HG03565 (cell line): ENCODE measurements around the gene IKZF2.

Source experiments
- ATAC-seq: cut with Tn5 transposase; IDR thresholded peaks from one replicate; pipeline ENCODE4 v1.9.1; 2021; ENCODE audit warnings: mild to moderate bottlenecking, moderate library complexity; ENCODE audit not compliant: unreplicated experiment

IKZF2 gene

GRCh38 chr2:213151437-213152064 is at the start of gene IKZF2:
Gene IKZF2, minus strand, starts transcription at chr2:213151612. Its CDS starts 2,983 bp downstream, at chr2:213148629.
- ATAC-seq, result peak; percentile 52

- no peak for ATAC-seq
These were observed 48.5 kb upstream of the IKZF2 start for GRCh38 chr2:213199871-213200270.

- no peak for ATAC-seq
These were observed 37.8 kb upstream of the IKZF2 start for GRCh38 chr2:213189001-213189899.

- ATAC-seq, result no peak
These were observed 37.1 kb upstream of the IKZF2 start for GRCh38 chr2:213188533-213188867.

- no peak for ATAC-seq
These were observed 36.6 kb upstream of the IKZF2 start for GRCh38 chr2:213187833-213188532.

GRCh38 chr2:213187386-213187785 is 36.0 kb upstream of the IKZF2 start:
- ATAC-seq, result no peak

- peak; percentile 96 for ATAC-seq
These were observed 33.9 kb upstream of the IKZF2 start for GRCh38 chr2:213185147-213185822.

GRCh38 chr2:213181712-213182111 is 30.3 kb upstream of the IKZF2 start:
- no peak for ATAC-seq

GRCh38 chr2:213177679-213178078 is 26.3 kb upstream of the IKZF2 start:
- no peak for ATAC-seq

GRCh38 chr2:213175673-213176247 is 24.3 kb upstream of the IKZF2 start:
- no peak for ATAC-seq

- no peak for ATAC-seq
These were observed 21.2 kb upstream of the IKZF2 start for GRCh38 chr2:213172641-213173040.

- ATAC-seq, result no peak
These were observed 19.7 kb upstream of the IKZF2 start for GRCh38 chr2:213171147-213171546.

GRCh38 chr2:213167271-213167930 is 16.0 kb upstream of the IKZF2 start:
- ATAC-seq, result no peak

- peak; percentile 99 for ATAC-seq
These were observed 14.7 kb upstream of the IKZF2 start for GRCh38 chr2:213166109-213166508.

GRCh38 chr2:213164263-213164662 is 12.9 kb upstream of the IKZF2 start:
- no peak for ATAC-seq

GRCh38 chr2:213162516-213163118 is 11.2 kb upstream of the IKZF2 start:
- no peak for ATAC-seq

- no peak for ATAC-seq
These were observed 10.5 kb upstream of the IKZF2 start for GRCh38 chr2:213161759-213162515.

- ATAC-seq, result no peak
These were observed 8.4 kb upstream of the IKZF2 start for GRCh38 chr2:213159768-213160167.

GRCh38 chr2:213157242-213157641 is 5.8 kb upstream of the IKZF2 start:
- ATAC-seq, result peak; percentile 74
